NCI-H345 treated with DMSO at 0.1 percent for 48 hours (cell line): ENCODE data around the gene C1orf226.

ENCODE experiments used
- DNase-seq: peaks from one replicate; lab custom pipeline; 2025; ENCODE audit not compliant: unreplicated experiment; lab: John Stamatoyannopoulos, UW

The C1orf226 gene

DNA sequence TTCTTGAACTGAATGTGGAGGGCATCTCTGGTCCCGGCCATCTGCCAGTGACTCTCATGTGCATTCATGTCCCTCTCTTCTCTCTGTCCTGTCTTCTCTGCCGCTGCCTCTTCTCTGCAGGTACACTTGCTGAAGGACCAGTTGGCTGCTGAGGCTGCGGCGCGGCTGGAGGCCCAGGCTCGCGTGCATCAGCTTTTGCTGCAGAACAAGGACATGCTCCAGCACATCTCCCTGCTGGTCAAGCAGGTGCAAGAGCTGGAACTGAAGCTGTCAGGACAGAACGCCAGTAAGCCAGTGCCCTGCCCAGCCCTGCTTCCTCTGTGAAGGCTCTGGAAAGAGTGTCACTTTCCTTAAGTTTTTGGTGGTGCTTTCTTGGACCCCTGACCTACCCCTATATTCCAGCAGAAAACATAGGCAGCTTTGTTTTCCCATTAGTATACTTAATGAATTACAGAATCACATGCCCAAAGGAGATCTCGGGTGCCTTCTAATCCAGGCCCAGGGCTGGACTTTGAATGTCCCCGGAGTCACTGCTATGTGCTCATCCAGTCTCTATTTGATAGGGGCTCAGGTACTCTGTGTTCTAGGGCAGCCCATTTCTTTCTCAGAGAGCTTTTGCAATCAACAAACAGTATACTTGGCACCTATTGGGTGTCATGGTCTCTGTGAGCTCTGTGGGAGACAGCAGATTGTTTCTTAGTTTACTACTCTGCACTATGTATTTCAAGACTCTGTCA is 16.1 kb upstream of the C1orf226 start:
- no peak for DNase-seq

DNA sequence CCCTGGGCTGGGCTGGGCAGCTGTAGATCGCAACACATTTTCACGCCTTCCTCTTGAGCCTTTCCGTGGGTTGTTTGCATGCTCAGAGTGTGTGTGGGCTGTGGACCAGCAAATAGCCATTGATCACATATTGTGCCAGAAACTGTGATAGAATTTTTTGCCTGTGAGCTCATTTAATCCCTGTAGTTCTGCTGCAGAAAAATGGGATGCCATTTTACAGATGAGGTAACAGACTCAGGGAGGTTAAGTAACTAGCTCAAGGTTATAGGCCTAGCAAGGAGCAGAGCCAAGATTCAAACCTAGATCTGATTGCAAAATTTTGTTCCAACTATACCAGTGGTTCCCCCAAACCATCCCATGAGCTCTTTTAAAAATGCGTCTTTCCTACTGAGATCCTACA is 15.4 kb upstream of the C1orf226 start:
- DNase-seq, result no peak

DNA sequence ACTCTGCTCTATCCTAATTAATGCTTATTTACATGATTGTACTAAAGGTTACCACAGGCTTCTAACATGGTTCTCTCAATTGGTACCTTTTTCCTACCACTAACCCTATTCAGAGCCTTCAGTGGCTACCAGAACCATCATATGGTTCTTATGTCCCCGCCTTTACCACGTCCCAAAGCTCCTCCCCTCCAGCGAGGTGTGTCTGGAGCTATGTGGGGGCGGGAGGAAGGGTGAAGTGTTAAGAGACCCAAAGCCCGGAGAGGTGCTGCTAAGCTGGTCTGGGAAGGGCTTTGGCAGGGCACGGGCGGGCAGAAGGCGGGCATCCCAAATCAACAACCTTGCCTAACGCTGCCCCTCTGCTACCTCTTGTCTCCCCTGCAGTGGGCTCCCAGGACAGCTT is 14.9 kb upstream of the C1orf226 start:
- DNase-seq, result no peak

DNA sequence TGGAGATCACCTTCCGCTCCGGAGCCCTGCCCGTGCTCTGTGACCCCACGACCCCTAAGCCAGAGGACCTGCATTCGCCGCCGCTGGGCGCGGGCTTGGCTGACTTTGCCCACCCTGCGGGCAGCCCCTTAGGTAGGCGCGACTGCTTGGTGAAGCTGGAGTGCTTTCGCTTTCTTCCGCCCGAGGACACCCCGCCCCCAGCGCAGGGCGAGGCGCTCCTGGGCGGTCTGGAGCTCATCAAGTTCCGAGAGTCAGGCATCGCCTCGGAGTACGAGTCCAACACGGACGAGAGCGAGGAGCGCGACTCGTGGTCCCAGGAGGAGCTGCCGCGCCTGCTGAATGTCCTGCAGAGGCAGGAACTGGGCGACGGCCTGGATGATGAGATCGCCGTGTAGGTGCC is 14.5 kb upstream of the C1orf226 start:
- DNase-seq, result no peak

DNA sequence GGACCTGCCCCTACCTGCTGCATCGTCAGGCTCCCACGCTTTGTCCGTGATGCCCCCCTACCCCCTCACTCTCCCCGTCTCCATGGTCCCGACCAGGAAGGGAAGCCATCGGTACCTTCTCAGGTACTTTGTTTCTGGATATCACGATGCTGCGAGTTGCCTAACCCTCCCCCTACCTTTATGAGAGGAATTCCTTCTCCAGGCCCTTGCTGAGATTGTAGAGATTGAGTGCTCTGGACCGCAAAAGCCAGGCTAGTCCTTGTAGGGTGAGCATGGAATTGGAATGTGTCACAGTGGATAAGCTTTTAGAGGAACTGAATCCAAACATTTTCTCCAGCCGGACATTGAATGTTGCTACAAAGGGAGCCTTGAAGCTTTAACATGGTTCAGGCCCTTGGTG is 13.8 kb upstream of the C1orf226 start:
- no peak for DNase-seq

DNA sequence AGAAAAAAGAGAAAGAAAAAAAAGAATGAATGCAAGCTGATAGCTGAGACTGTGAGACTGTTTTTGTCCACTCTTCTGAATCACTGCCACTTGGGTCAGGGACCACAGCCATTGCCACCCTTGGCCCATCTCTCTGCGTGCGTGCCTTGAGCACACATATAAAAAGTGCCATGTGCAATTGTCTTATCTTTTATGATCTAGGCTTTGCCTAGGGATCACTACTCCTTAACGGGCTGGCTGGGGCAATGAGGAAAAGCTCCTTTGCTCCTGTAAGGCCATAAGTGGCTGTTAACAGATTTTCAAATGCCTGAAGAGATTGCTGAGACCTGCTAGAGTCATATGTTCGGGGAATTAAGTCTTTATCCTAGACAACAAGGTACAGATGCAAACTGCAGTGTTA is 13.1 kb upstream of the C1orf226 start:
- DNase-seq, result no peak

DNA sequence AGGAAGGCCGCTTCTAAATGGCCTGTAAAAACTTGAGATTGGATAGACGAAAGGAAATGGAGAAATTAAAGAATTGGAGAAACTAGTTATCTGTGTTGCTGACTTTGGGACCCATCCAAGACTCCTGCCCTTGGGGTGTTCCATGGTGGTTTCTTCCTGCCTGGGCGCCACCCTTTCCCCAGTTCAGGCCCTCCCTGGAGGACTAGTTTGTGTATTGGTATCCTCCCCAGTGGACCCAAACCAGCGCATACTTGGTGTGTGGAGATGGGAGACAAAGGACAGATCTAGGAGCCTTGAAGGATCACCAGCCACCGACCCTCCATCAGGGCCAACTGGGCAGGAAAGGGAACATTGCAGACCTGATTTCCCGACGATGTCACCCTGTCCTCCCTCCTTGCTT is 12.0 kb upstream of the C1orf226 start:
- DNase-seq, result no peak

DNA sequence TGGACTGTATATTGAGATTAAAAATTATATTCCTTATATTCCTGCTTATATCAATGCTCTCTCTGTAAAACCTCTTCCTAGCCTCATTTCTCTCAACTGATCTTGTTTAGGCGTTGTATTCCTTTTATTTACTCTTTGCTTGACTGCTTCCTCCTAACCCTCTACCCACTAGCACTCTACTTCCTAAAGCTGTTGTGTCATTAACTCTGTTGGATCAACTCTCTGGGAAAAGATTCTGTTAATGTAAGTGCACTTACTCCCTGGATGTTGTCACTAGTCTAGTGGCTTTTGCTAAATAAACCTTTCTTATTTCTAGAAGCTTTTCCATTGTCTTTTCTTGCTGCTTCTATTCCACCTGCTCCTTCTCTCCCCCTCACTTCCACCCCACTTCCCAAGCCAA is 11.4 kb upstream of the C1orf226 start:
- no peak for DNase-seq

DNA sequence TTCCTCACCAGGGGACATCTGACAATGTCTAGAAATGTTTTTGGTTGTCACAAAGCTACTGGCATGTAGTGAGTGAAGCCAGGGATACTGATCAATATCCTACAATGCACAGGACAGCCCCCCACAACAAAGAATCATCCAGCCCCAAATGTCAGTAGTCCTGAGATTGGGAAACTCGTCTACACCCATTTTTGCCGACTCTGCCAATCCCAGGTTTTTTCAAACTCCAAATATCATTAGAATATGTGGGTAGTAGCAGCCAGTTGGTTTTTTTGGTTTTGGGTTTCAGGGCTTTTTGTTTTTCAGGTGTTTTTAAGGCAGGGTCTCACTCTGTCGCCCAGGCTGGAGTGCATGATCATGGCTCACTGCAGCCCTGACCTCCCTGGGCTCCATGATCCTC is 10.8 kb upstream of the C1orf226 start:
- DNase-seq, result no peak

DNA sequence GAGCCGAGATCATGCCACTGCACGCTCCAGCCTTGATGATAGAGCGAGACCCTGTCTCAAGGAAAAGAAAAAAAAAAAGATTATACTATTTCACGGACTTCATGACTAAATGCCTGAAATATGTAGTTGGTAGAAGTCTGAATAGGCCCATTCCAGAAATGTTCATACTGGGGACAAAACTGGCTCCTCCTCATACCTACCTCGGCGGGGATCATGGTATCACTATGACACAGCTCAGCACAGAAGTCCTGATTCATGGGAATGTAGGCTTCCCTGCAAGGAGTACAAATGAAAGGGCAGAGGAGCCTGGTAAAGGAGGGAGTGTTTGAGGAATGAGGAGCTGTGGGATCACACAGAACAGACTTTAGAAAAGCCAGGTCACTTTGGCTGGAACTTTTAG is 9.9 kb upstream of the C1orf226 start:
- DNase-seq, result no peak

DNA sequence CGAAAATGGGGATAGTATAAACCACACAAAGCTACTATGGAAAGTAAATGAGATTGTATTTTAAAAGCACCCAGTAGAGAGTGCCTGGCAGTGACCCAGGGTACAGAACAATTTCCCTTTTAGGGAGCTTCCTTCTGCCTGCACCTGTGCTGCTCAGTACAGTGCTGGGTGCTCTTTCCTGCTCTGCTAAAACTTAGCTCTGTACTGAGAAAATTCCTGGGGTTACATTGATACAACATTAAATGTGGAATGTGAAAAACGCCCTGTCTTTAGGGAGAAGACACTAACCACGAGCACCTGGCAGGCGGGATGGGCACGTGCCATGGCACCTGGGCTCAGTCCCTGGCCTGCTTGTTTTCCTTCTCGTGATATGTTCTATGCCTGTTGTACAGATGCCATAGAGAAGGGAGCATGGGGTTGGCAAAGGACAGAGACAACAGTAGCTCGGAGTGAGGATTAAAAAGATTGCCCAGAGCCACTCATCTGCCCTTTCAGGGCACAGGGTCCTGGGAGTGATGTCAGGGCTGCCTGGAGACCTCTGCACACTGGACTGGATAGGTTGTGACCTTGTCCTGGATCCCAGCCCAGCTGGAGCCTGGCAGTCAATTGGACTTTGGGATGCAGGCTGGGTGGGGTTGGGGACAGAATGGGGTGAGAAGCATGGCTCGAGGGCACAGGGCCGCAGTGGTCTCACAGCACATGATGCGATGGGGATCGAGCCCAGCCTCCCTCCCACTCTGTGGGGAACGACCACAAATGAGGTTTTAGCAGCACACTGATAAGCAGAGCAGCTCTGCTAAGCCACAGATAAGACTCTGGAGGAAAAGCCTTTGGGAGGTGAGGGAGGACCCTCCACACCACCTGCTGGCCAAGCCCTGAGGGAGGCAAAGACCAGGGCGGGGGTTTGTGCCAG is 9.1 kb upstream of the C1orf226 start:
- no peak for DNase-seq

DNA sequence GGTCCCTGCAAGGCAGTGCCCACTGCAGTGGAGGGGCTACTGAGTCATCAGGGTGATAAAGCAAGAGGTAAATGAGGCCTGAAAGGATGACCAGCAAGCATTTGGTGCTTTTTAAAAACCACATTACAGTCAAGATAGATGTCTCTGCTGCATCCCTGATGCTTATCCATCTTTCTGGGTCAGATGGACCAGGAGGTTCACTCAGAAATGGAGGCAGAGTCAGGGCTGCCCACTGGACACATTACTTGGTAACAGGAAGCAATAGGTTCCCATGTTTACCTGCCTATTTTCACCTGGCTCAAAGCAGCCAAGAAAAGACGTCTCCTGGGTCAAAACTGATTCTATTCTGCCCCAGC is 8.5 kb upstream of the C1orf226 start:
- no peak for DNase-seq

DNA sequence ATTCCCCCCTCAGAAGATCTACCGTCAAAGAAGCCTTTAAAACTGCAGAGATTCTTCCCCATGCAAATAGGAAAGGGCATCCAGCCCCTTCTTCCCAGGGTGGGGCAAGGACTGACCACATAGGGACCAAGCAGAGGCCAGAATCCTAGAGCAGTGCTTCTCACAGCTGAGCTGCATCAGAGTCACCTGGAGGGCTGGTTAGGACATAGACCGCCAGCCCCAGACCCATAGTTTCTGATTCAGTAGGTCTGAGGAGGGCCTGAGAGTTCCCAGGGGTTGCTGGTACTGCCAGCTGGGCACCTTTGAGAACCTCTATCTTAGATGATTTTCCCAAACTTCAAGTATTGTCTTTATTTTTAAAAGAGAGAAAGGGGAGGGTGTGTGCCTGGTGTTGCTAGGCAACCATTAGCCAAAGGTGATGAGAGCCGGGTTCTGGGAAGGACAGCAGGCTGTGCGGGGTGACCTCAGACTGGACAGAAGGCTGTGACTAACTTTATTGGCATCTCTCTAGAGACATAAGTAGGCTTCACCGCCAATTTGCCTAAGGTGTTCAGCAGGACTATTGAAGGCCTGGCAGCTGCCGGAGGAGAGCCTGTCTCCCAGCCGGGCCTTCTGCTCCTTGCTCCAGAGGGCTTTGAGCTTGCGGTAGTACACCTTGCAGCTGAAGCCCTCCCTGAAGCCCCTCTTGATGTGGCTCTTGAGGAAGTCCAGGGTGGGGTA is 7.8 kb upstream of the C1orf226 start:
- DNase-seq, result no peak

DNA sequence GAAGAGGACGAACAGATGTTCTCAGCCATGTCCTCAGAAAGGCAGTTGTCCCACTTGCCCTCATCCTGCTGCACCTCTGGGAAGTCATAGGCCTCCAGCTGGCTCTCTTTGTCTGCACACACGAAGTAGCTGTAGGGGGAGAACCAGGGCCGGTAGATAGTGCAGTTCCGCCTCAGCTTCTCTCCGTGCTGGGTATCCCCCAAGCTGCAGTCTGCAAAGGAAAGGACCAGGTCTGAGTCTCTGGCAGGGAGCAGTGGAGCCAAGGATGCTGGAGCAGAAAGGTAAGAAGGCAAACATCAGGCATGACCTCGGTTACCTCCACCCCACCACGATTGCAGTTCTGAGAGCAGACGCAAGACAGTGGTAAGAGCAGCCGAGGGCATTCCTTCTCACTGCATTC is 7.1 kb upstream of the C1orf226 start:
- DNase-seq, result no peak

DNA sequence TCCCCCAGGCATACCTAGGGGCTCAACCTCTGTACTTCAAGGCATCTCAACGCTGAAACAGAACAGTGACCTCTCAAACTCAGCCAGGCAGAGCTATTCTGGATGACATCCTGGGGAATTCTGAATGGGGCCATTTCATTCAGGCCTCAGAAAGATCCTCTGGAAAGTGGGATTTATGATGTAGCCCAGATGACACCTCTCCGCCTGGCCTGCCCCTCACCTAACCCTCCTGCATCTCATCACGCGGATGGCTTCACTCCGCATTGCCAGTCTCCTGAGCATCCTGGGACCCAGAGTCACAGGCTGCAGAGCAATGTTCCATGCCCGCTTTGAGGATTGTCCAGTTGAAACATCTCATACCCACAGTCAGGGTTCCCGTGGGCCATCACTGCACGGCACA is 6.1 kb upstream of the C1orf226 start:
- no peak for DNase-seq

DNA sequence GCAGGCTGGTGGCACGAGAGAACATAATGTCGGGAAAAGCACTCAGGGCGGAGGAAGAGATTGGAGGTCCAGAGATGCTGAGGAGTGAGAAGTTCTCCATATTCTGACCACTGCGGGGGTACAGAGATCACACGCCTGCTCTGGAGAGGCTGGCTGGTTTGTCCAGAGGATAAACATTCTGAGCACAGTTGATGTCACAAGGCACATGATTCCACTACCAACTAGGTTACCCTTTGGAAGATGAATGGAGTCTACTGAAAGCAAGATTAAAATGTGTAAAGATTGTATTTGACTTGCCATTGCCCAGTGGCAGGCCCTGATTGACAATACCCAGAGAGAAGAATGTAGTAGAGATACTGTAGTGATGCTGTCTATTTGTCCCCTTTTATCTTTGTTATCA is 4.8 kb upstream of the C1orf226 start, which contains the start of gene SPATA46:
Gene SPATA46 (minus strand): TSS at position 164 of the 400 bp plus-strand sequence. CDS start 64 bp downstream, at position 100.
- no peak for DNase-seq

DNA sequence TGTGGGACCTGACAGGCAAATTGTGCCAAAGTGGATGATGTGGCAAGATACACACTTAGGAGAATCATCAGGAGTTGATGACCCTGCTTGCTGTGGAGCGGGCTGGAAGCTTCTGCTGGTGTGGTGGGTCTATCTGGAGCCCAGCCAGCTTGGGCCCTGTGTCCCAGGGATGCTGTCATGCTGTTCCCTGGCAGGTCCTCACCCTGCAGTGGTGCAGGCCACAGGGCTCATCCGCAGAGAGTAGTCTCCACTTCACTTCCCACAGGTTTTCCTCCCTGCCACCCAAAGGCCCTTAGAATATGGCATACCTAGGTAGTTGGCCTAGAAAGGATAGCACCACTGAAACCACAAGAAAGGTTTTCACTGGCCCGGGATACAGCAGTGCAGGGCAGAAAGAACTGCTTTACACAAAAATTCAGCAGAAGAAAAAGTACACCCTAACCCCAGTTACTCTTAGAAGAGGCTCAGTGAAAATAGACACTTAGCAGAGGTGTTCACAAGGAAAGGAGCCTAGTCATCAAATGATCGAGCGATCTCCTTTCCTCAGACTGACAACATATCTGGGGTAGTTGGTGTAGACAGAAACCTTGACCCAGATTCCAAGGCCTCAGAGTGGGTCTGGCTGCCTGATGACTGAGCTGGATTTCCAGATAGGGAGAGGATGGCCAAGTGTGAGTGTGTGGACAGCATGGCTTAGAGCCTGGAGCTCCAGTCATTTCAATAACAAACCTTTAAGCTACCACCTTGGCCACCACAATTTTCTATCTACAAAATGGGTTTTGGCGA is 1.3 kb upstream of the C1orf226 start:
- no peak for DNase-seq

DNA sequence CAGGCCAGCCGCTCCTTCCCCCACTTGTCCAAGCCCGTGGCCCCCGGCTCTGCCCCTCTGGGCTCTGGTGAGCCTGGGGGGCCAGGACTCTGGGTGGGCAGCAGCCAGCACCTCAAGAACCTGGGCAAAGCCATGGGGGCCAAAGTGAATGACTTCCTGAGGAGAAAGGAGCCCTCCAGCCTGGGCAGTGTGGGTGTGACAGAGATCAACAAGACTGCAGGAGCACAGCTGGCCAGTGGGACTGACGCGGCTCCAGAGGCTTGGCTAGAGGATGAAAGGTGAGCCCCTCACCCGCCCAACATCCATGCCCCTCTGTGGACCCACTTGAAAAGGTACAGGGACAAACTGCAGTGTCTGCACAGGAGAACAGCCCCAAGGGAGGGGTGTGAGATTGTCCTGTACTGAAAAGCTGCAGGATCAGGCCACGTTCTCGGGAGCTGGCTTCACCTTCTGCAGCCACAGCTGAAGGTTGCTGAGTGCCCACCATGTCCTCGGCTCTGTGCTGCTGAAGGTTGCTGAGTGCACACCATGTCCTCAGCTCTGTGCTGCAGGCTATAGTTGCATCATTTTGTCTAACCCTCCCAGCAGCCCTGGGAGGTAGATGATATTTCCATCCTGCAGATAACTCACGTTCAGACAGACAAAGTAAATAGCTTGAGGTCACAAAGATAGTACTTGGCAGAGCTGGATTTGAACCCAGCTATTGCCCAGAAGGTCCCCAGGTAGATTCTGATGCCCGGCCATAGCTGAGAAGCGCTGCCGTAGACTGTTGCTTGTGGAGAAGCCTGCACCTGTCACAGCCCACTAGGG is 618 bp downstream of the C1orf226 start:
- DNase-seq, result no peak

DNA sequence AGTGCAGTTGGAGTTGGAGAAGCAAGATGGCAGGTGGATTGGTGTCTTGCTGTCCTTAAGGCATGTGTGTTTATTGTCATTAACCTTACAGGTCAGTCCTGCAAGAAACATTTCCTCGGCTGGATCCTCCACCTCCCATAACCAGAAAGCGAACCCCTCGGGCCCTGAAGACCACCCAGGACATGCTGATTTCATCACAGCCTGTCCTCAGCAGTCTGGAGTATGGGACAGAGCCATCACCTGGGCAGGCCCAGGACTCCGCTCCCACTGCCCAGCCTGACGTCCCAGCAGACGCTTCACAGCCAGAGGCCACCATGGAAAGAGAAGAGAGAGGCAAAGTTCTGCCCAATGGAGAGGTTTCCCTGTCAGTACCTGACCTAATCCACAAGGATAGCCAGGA is 1.6 kb downstream of the C1orf226 start:
- no peak for DNase-seq

DNA sequence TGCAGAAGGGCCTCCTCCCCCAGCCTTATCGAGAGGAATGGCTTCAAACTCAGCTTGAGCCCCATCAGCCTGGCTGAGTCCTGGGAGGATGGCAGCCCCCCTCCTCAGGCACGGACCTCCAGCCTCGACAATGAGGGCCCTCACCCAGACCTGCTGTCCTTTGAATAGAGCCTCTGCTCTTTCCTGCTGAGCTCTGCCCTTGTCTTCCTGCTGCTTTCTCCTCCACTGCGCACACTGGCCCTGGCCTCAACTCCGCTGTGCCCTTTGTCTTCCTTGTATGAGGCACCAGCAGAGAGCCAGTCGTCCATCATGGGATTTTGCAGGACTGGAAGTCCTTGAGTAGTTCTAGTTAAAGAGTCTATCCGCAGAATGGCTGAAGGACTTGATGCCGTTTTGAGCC is 2.0 kb downstream of the C1orf226 start:
- no peak for DNase-seq
